ENCODE data around the gene CCDC174.

CCDC174 gene

GRCh38 chr3:14617508-14618023 is 34.0 kb upstream of the CCDC174 start:
- DNase-seq (no peak), ATAC-seq (no peak)
- H3K9me3 Mint-ChIP-seq = no peaks in the 10 kb centered on the region
- H3K27me3 Mint-ChIP-seq = peaks cover 11% of the 10 kb centered on the region
- no peaks in the 10 kb centered on the region for H3K36me3 Mint-ChIP-seq (ENCODE audit: low read depth)
- no peak overlapping the region for H3K4me3 Mint-ChIP-seq
- H3K4me1 Mint-ChIP-seq = no peaks in the 10 kb centered on the region
- no peak overlapping the region for H3K27ac Mint-ChIP-seq

- Mint-ChIP-seq H3K36me3 (ENCODE audit: low read depth) (no peaks in the 10 kb centered on the region), H3K27ac (no peak overlapping the region), H3K4me1 (no peaks in the 10 kb centered on the region), H3K9me3 (no peaks in the 10 kb centered on the region), H3K4me3 (no peak overlapping the region), H3K27me3 (peaks cover 7% of the 10 kb centered on the region)
- ATAC-seq (no peak), DNase-seq (no peak)
These were observed 32.0 kb upstream of the CCDC174 start for GRCh38 chr3:14619605-14620004.

GRCh38 chr3:14620512-14620911 is 31.1 kb upstream of the CCDC174 start:
- ATAC-seq = no peak

GRCh38 chr3:14621093-14621492 is 30.5 kb upstream of the CCDC174 start:
- H3K4me3 Mint-ChIP-seq = no peak overlapping the region
- peaks cover 5% of the 10 kb centered on the region for H3K27me3 Mint-ChIP-seq
- DNase-seq = no peak
- no peak for ATAC-seq
- H3K36me3 Mint-ChIP-seq (ENCODE audit: low read depth) = no peaks in the 10 kb centered on the region
- H3K9me3 Mint-ChIP-seq = no peaks in the 10 kb centered on the region
- H3K4me1 Mint-ChIP-seq = no peaks in the 10 kb centered on the region
- no peak overlapping the region for H3K27ac Mint-ChIP-seq

More at GRCh38 chr3:14620512-14620911, 31.1 kb upstream of the CCDC174 start:
- DNase-seq = no peak
- peaks cover 5% of the 10 kb centered on the region for H3K27me3 Mint-ChIP-seq
- no peaks in the 10 kb centered on the region for H3K36me3 Mint-ChIP-seq (ENCODE audit: low read depth)
- H3K9me3 Mint-ChIP-seq = no peaks in the 10 kb centered on the region
- H3K4me1 Mint-ChIP-seq = no peaks in the 10 kb centered on the region
- no peak overlapping the region for H3K27ac Mint-ChIP-seq
- H3K4me3 Mint-ChIP-seq = no peak overlapping the region

GRCh38 chr3:14622368-14622767 is 29.2 kb upstream of the CCDC174 start:
- no peak for ATAC-seq
- Mint-ChIP-seq H3K9me3 (no peaks in the 10 kb centered on the region), H3K27me3 (peaks cover 5% of the 10 kb centered on the region), H3K27ac (no peak overlapping the region), H3K36me3 (ENCODE audit: low read depth) (no peaks in the 10 kb centered on the region), H3K4me3 (no peak overlapping the region), H3K4me1 (no peaks in the 10 kb centered on the region)
- DNase-seq = no peak

- peaks cover 5% of the 10 kb centered on the region for H3K27me3 Mint-ChIP-seq
- no peaks in the 10 kb centered on the region for H3K9me3 Mint-ChIP-seq
These were observed 28.0 kb upstream of the CCDC174 start for GRCh38 chr3:14623569-14624051.

GRCh38 chr3:14624498-14624897 is 27.1 kb upstream of the CCDC174 start:
- DNase-seq = no peak
- H3K27ac Mint-ChIP-seq = no peak overlapping the region
- no peaks in the 10 kb centered on the region for H3K36me3 Mint-ChIP-seq (ENCODE audit: low read depth)
- peaks cover 3% of the 10 kb centered on the region for H3K27me3 Mint-ChIP-seq
- no peaks in the 10 kb centered on the region for H3K4me1 Mint-ChIP-seq
- H3K4me3 Mint-ChIP-seq = no peak overlapping the region
- H3K9me3 Mint-ChIP-seq = no peaks in the 10 kb centered on the region
- ATAC-seq = no peak

More at GRCh38 chr3:14623569-14624051, 28.0 kb upstream of the CCDC174 start:
- no peak for DNase-seq
- Mint-ChIP-seq H3K4me1 (no peaks in the 10 kb centered on the region), H3K4me3 (no peak overlapping the region), H3K27ac (no peak overlapping the region), H3K36me3 (ENCODE audit: low read depth) (no peaks in the 10 kb centered on the region)
- no peak for ATAC-seq

GRCh38 chr3:14625443-14625842 is 26.1 kb upstream of the CCDC174 start:
- no peak overlapping the region for H3K27ac Mint-ChIP-seq
- H3K4me3 Mint-ChIP-seq = no peak overlapping the region
- H3K27me3 Mint-ChIP-seq = no peaks in the 10 kb centered on the region
- DNase-seq = no peak
- H3K4me1 Mint-ChIP-seq = no peaks in the 10 kb centered on the region
- ATAC-seq = no peak
- H3K9me3 Mint-ChIP-seq = no peaks in the 10 kb centered on the region
- no peaks in the 10 kb centered on the region for H3K36me3 Mint-ChIP-seq (ENCODE audit: low read depth)

GRCh38 chr3:14627815-14628214 is 23.7 kb upstream of the CCDC174 start:
- H3K27ac Mint-ChIP-seq = no peak overlapping the region
- no peak overlapping the region for H3K4me3 Mint-ChIP-seq
- no peaks in the 10 kb centered on the region for H3K27me3 Mint-ChIP-seq
- H3K4me1 Mint-ChIP-seq = no peaks in the 10 kb centered on the region
- H3K9me3 Mint-ChIP-seq = no peaks in the 10 kb centered on the region
- ATAC-seq = no peak
- H3K36me3 Mint-ChIP-seq (ENCODE audit: low read depth) = no peaks in the 10 kb centered on the region
- DNase-seq = no peak

- H3K4me1 Mint-ChIP-seq = no peaks in the 10 kb centered on the region
- DNase-seq (no peak), ATAC-seq (no peak)
- H3K4me3 Mint-ChIP-seq = no peak overlapping the region
- H3K36me3 Mint-ChIP-seq (ENCODE audit: low read depth) = no peaks in the 10 kb centered on the region
- H3K27me3 Mint-ChIP-seq = no peaks in the 10 kb centered on the region
- no peaks in the 10 kb centered on the region for H3K9me3 Mint-ChIP-seq
- no peak overlapping the region for H3K27ac Mint-ChIP-seq
These were observed 23.2 kb upstream of the CCDC174 start for GRCh38 chr3:14628406-14628805.

- Mint-ChIP-seq H3K4me1 (no peaks in the 10 kb centered on the region), H3K4me3 (no peak overlapping the region), H3K9me3 (no peaks in the 10 kb centered on the region)
These were observed 21.0 kb upstream of the CCDC174 start for GRCh38 chr3:14630404-14631100.

GRCh38 chr3:14631101-14631497 is 20.5 kb upstream of the CCDC174 start:
- Mint-ChIP-seq H3K4me1 (no peaks in the 10 kb centered on the region), H3K27me3 (peaks cover under 1% of the 10 kb centered on the region), H3K36me3 (ENCODE audit: low read depth) (no peaks in the 10 kb centered on the region), H3K4me3 (no peak overlapping the region), H3K27ac (no peak overlapping the region), H3K9me3 (no peaks in the 10 kb centered on the region)
- ATAC-seq = no peak
- no peak for DNase-seq

More at GRCh38 chr3:14630404-14631100, 21.0 kb upstream of the CCDC174 start:
- Mint-ChIP-seq H3K27ac (no peak overlapping the region), H3K36me3 (ENCODE audit: low read depth) (no peaks in the 10 kb centered on the region), H3K27me3 (no peaks in the 10 kb centered on the region)
- DNase-seq (no peak), ATAC-seq (no peak)

- Mint-ChIP-seq H3K36me3 (ENCODE audit: low read depth) (no peaks in the 10 kb centered on the region), H3K27me3 (peaks cover 5% of the 10 kb centered on the region), H3K9me3 (no peaks in the 10 kb centered on the region), H3K4me3 (no peak overlapping the region), H3K27ac (no peak overlapping the region), H3K4me1 (no peaks in the 10 kb centered on the region)
- DNase-seq (no peak), ATAC-seq (no peak)
These were observed 19.7 kb upstream of the CCDC174 start for GRCh38 chr3:14631687-14632441.

- H3K27ac Mint-ChIP-seq = no peak overlapping the region
- H3K4me1 Mint-ChIP-seq = no peaks in the 10 kb centered on the region
- H3K27me3 Mint-ChIP-seq = peaks cover 11% of the 10 kb centered on the region
- H3K9me3 Mint-ChIP-seq = no peaks in the 10 kb centered on the region
- no peak overlapping the region for H3K4me3 Mint-ChIP-seq
- DNase-seq (no peak), ATAC-seq (no peak)
- no peaks in the 10 kb centered on the region for H3K36me3 Mint-ChIP-seq (ENCODE audit: low read depth)
These were observed 19.1 kb upstream of the CCDC174 start for GRCh38 chr3:14632442-14632930.

GRCh38 chr3:14633417-14633816 is 18.1 kb upstream of the CCDC174 start:
- Mint-ChIP-seq H3K4me3 (no peak overlapping the region), H3K27ac (no peak overlapping the region), H3K36me3 (ENCODE audit: low read depth) (no peaks in the 10 kb centered on the region), H3K4me1 (no peaks in the 10 kb centered on the region), H3K9me3 (no peaks in the 10 kb centered on the region), H3K27me3 (peaks cover 21% of the 10 kb centered on the region)
- DNase-seq (no peak), ATAC-seq (no peak)

Data from activated naive CD8-positive, alpha-beta T cell treated with anti-CD3 and anti-CD28 coated beads, Interleukin-2, amount 50 U/mL, for 24 hours (primary cell).